SK-N-SH treated with all-trans-retinoic acid at 6 μM for 48 hours (cell line): ENCODE measurements around the gene PACSIN2.
A peak's percentile ranks its signal among the peaks of the same experiment; 100 is the strongest.

ENCODE experiments used
- ATAC-seq: fragments of 200-7000 bp; cut with Tn5 transposase; 3 replicates; pipeline ENCODE4 v1.9.1; 2020; ENCODE audit warnings: mild to moderate bottlenecking, moderate library complexity
- BACH2 ChIP-seq: fragments of 250-450 bp; sonication (Bioruptor Pico); IDR thresholded peaks from 2 replicates; pipeline ENCODE4 v1.9.0; 2021; ENCODE audit warnings: mild to moderate bottlenecking, borderline replicate concordance
- ESRRG ChIP-seq: fragments of 250-450 bp; sonication (Bioruptor Pico); IDR thresholded peaks from 2 replicates; pipeline ENCODE4 v1.6.1; 2021; ENCODE audit warnings: mild to moderate bottlenecking
- GLIS3 ChIP-seq: fragments of 250-450 bp; sonication (Bioruptor Pico); IDR thresholded peaks from 2 replicates; pipeline ENCODE4 v1.5.0; 2020; ENCODE audit warnings: mild to moderate bottlenecking, moderate library complexity
- ISL1 ChIP-seq: fragments of 250-450 bp; sonication (Bioruptor Pico); IDR thresholded peaks from 2 replicates; pipeline ENCODE4 v2.1.2; 2022; ENCODE audit warnings: mild to moderate bottlenecking, moderate library complexity
- OSR1 ChIP-seq: fragments of 250-450 bp; sonication (Bioruptor Pico); IDR thresholded peaks from 2 replicates; pipeline ENCODE4 v1.8.0; 2022; ENCODE audit warnings: moderate library complexity, mild to moderate bottlenecking, inconsistent platforms
- PPARA ChIP-seq: fragments of 250-450 bp; sonication (Bioruptor Pico); IDR thresholded peaks from 2 replicates; pipeline ENCODE4 v1.5.0; 2020; ENCODE audit warnings: mild to moderate bottlenecking, borderline replicate concordance
- RARB ChIP-seq: fragments of 250-450 bp; sonication (Bioruptor Pico); IDR thresholded peaks from 2 replicates; pipeline ENCODE4 v1.8.0; 2021; ENCODE audit warnings: mild to moderate bottlenecking, moderate library complexity
- SNAI2 ChIP-seq: fragments of 250-450 bp; sonication (Bioruptor Pico); IDR thresholded peaks from 2 replicates; pipeline ENCODE4 v1.5.0; 2020; ENCODE audit warnings: mild to moderate bottlenecking, moderate library complexity
- TCF4 ChIP-seq: fragments of 250-450 bp; sonication (Bioruptor Pico); IDR thresholded peaks from 2 replicates; pipeline ENCODE4 v1.8.0; 2021; ENCODE audit warnings: mild to moderate bottlenecking, moderate library complexity, borderline replicate concordance
- TOX ChIP-seq: fragments of 250-450 bp; sonication (Bioruptor Pico); IDR thresholded peaks from 2 replicates; pipeline ENCODE4 v1.8.0; 2021; ENCODE audit warnings: mild to moderate bottlenecking, moderate library complexity, borderline replicate concordance
- ZC3H10 ChIP-seq: fragments of 250-450 bp; sonication (Bioruptor Pico); IDR thresholded peaks from 2 replicates; pipeline ENCODE4 v1.5.1; 2021; ENCODE audit warnings: mild to moderate bottlenecking, moderate library complexity
- ZFP3 ChIP-seq: fragments of 250-450 bp; sonication (Bioruptor Pico); IDR thresholded peaks from 2 replicates; pipeline ENCODE4 v1.5.0; 2020; ENCODE audit warnings: mild to moderate bottlenecking, moderate library complexity
- ZFP30 ChIP-seq: fragments of 450-650 bp; formaldehyde crosslinking; IDR thresholded peaks from 2 replicates; pipeline ENCODE4 v1.5.0; 2022; ENCODE audit warnings: mild to moderate bottlenecking, moderate library complexity
- ZNF565 ChIP-seq: fragments of 450-650 bp; formaldehyde crosslinking; conservative IDR thresholded peaks from 2 replicates; pipeline ENCODE4 v1.5.0; 2020; ENCODE audit warnings: low read depth, mild to moderate bottlenecking, moderate library complexity
- ZNF8 ChIP-seq: fragments of 450-650 bp; formaldehyde crosslinking; IDR thresholded peaks from 2 replicates; pipeline ENCODE4 v1.5.0; 2020; ENCODE audit warnings: mild to moderate bottlenecking, moderate library complexity
- TF ChIP-seq, protein P1 (sequence below): fragments of 250-450 bp; sonication (Bioruptor Pico); IDR thresholded peaks from 2 replicates; pipeline ENCODE4 v1.5.1; 2021; ENCODE audit warnings: mild to moderate bottlenecking, moderate library complexity
- TF ChIP-seq, protein P2 (sequence below): fragments of 250-450 bp; sonication (Bioruptor Pico); IDR thresholded peaks from 2 replicates; pipeline ENCODE4 v1.8.0; 2020; ENCODE audit warnings: mild to moderate bottlenecking, moderate library complexity, borderline replicate concordance
- TF ChIP-seq, protein P3 (sequence below): fragments of 250-450 bp; sonication (Bioruptor Pico); IDR thresholded peaks from 2 replicates; pipeline ENCODE4 v1.8.0; 2021; ENCODE audit warnings: low read depth, mild to moderate bottlenecking, moderate library complexity, borderline replicate concordance
- TF ChIP-seq, protein P4 (sequence below): fragments of 250-450 bp; sonication (Bioruptor Pico); IDR thresholded peaks from 2 replicates; pipeline ENCODE4 v1.5.0; 2020; ENCODE audit warnings: mild to moderate bottlenecking, moderate library complexity
- TF ChIP-seq, protein P5 (sequence below): fragments of 250-450 bp; sonication (Bioruptor Pico); IDR thresholded peaks from 2 replicates; pipeline ENCODE4 v1.5.1; 2020; ENCODE audit warnings: low read depth, mild to moderate bottlenecking, moderate library complexity

PACSIN2 gene, protein sequence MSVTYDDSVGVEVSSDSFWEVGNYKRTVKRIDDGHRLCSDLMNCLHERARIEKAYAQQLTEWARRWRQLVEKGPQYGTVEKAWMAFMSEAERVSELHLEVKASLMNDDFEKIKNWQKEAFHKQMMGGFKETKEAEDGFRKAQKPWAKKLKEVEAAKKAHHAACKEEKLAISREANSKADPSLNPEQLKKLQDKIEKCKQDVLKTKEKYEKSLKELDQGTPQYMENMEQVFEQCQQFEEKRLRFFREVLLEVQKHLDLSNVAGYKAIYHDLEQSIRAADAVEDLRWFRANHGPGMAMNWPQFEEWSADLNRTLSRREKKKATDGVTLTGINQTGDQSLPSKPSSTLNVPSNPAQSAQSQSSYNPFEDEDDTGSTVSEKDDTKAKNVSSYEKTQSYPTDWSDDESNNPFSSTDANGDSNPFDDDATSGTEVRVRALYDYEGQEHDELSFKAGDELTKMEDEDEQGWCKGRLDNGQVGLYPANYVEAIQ

DNA sequence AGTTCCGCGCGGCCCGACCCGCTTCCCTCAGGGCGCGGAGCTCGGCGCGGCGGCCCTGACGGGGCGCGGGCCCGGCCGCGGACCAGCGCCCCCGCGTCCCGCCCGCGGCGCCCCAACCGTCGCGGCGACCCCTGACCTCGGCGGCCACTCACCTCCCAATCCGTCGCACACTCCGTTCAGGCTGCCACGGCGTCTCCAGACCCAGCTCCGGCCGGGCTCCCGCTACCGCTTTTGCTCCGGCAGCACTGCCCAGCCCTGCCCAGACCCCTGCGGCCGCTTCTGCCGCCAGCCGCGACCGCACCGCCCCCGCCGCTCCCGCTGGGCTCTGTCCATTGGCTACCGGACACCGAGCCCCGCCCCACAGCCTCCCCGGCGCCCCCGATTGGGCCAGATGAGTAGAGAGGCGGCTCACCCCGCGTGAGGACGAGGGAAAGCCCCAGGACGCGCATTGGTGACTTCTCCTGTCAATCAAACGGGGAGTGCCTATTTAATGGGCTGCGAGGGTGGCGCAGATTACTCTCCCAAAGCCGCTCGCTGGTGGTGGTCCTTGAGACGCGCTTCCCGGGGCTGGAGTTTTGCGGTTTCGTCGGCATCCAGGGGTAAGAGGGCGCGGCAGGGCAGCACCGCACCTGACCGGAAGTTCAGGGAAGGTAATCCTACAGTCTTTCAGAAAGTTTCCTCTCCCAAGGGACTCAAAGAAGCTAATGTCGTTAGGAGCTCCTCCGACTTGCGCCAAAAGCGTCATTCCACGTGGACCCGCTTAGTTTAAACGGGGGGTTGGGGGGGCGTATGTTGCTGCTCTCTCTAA is at the start of gene PACSIN2:
Gene PACSIN2 (minus strand): TSS at position 281 of the 808 bp plus-strand sequence. CDS start 103,069 bp downstream, outside the sequence.
- peak; percentile 98 for ATAC-seq
- TF ChIP-seq PPARA = no peak
- no peak for TF ChIP-seq ZNF8 (CRISPR knock-in tag)
- no peak for TF ChIP-seq ESRRG (CRISPR knock-in tag)
- TF ChIP-seq TOX = no peak
- TF ChIP-seq BACH2 (CRISPR knock-in tag) = no peak
- no peak for TF ChIP-seq RARB (CRISPR knock-in tag)
- TF ChIP-seq, protein P1, sequence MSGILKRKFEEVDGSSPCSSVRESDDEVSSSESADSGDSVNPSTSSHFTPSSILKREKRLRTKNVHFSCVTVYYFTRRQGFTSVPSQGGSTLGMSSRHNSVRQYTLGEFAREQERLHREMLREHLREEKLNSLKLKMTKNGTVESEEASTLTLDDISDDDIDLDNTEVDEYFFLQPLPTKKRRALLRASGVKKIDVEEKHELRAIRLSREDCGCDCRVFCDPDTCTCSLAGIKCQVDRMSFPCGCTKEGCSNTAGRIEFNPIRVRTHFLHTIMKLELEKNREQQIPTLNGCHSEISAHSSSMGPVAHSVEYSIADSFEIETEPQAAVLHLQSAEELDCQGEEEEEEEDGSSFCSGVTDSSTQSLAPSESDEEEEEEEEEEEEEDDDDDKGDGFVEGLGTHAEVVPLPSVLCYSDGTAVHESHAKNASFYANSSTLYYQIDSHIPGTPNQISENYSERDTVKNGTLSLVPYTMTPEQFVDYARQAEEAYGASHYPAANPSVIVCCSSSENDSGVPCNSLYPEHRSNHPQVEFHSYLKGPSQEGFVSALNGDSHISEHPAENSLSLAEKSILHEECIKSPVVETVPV (CRISPR knock-in tag) = no peak
- no peak for TF ChIP-seq ZFP3
- TF ChIP-seq, protein P2, sequence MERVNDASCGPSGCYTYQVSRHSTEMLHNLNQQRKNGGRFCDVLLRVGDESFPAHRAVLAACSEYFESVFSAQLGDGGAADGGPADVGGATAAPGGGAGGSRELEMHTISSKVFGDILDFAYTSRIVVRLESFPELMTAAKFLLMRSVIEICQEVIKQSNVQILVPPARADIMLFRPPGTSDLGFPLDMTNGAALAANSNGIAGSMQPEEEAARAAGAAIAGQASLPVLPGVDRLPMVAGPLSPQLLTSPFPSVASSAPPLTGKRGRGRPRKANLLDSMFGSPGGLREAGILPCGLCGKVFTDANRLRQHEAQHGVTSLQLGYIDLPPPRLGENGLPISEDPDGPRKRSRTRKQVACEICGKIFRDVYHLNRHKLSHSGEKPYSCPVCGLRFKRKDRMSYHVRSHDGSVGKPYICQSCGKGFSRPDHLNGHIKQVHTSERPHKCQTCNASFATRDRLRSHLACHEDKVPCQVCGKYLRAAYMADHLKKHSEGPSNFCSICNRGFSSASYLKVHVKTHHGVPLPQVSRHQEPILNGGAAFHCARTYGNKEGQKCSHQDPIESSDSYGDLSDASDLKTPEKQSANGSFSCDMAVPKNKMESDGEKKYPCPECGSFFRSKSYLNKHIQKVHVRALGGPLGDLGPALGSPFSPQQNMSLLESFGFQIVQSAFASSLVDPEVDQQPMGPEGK = no peak
- TF ChIP-seq SNAI2 (CRISPR knock-in tag) = no peak
- no peak for TF ChIP-seq TCF4 (CRISPR knock-in tag)
- TF ChIP-seq ZNF565 (CRISPR knock-in tag) = no peak
- TF ChIP-seq, protein P3, sequence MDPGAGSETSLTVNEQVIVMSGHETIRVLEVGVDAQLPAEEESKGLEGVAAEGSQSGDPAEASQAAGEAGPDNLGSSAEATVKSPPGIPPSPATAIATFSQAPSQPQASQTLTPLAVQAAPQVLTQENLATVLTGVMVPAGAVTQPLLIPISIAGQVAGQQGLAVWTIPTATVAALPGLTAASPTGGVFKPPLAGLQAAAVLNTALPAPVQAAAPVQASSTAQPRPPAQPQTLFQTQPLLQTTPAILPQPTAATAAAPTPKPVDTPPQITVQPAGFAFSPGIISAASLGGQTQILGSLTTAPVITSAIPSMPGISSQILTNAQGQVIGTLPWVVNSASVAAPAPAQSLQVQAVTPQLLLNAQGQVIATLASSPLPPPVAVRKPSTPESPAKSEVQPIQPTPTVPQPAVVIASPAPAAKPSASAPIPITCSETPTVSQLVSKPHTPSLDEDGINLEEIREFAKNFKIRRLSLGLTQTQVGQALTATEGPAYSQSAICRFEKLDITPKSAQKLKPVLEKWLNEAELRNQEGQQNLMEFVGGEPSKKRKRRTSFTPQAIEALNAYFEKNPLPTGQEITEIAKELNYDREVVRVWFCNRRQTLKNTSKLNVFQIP = no peak
- TF ChIP-seq ZC3H10 (CRISPR knock-in tag) = no peak

DNA sequence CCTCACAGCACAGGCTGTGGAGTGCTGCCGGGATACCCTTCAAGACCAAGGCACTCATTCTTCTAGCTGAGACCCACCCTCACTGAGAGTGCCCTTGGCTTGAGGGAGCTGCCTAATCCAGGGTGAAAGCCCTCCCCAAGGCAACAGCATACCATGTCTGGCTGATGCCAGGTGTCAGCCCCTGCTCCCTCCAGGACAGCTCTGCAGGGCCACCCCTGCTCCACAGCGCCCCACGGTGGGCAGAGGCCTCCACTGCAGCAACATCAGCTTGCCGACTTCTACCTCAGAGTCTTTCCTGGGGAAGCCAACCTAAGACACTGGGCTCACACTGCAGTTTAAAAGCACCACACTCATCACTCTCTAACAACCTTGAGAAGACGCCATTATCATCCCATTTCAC is 45.2 kb upstream of the PACSIN2 start:
- ATAC-seq = no peak
- TF ChIP-seq ESRRG (CRISPR knock-in tag) (no peak), ZNF8 (CRISPR knock-in tag) (no peak)

DNA sequence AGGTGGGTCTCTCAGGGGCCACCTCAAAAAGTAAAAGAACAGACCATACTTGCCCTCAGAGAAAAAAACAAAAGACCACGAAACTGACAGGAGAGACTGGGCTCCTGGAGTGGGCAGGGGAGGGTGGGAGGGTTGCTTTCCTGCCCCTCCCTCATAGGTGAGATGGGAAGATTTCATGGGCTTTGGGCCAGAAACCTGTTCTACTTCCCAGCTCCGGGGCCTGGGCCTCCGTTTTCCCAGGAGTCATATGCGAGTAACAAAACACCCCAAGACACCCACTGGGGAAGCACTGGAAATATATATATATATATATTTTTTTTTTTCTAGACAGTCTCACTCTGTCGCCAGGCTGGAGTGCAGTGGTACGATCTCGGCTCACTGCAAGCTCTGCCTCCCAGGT is 42.7 kb upstream of the PACSIN2 start:
- no peak for ATAC-seq
- TF ChIP-seq, protein P2 = no peak
- TF ChIP-seq SNAI2 (CRISPR knock-in tag) (no peak), ZNF565 (CRISPR knock-in tag) (no peak), RARB (CRISPR knock-in tag) (no peak), OSR1 (CRISPR knock-in tag) (no peak), ISL1 (CRISPR knock-in tag) (no peak), ZFP3 (no peak), TCF4 (CRISPR knock-in tag) (no peak), PPARA (no peak), BACH2 (CRISPR knock-in tag) (no peak), ZFP30 (CRISPR knock-in tag) (no peak), ESRRG (CRISPR knock-in tag) (no peak), TOX (no peak), GLIS3 (no peak)
- TF ChIP-seq, protein P4, sequence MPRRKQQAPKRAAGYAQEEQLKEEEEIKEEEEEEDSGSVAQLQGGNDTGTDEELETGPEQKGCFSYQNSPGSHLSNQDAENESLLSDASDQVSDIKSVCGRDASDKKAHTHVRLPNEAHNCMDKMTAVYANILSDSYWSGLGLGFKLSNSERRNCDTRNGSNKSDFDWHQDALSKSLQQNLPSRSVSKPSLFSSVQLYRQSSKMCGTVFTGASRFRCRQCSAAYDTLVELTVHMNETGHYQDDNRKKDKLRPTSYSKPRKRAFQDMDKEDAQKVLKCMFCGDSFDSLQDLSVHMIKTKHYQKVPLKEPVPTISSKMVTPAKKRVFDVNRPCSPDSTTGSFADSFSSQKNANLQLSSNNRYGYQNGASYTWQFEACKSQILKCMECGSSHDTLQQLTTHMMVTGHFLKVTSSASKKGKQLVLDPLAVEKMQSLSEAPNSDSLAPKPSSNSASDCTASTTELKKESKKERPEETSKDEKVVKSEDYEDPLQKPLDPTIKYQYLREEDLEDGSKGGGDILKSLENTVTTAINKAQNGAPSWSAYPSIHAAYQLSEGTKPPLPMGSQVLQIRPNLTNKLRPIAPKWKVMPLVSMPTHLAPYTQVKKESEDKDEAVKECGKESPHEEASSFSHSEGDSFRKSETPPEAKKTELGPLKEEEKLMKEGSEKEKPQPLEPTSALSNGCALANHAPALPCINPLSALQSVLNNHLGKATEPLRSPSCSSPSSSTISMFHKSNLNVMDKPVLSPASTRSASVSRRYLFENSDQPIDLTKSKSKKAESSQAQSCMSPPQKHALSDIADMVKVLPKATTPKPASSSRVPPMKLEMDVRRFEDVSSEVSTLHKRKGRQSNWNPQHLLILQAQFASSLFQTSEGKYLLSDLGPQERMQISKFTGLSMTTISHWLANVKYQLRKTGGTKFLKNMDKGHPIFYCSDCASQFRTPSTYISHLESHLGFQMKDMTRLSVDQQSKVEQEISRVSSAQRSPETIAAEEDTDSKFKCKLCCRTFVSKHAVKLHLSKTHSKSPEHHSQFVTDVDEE = no peak
- TF ChIP-seq, protein P5, sequence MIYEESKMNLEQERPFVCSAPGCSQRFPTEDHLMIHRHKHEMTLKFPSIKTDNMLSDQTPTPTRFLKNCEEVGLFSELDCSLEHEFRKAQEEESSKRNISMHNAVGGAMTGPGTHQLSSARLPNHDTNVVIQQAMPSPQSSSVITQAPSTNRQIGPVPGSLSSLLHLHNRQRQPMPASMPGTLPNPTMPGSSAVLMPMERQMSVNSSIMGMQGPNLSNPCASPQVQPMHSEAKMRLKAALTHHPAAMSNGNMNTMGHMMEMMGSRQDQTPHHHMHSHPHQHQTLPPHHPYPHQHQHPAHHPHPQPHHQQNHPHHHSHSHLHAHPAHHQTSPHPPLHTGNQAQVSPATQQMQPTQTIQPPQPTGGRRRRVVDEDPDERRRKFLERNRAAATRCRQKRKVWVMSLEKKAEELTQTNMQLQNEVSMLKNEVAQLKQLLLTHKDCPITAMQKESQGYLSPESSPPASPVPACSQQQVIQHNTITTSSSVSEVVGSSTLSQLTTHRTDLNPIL (CRISPR knock-in tag) = no peak
- TF ChIP-seq, protein P1 (CRISPR knock-in tag) = no peak
